HS-5 (cell line): Measurements from ENCODE around the gene SLC43A2.

ENCODE experiments used
- DNase-seq: peaks from one replicate; pipeline ENCODE4 v3.0.0-alpha.2; 2012; ENCODE audit warnings: low read depth

SLC43A2 gene

DNA sequence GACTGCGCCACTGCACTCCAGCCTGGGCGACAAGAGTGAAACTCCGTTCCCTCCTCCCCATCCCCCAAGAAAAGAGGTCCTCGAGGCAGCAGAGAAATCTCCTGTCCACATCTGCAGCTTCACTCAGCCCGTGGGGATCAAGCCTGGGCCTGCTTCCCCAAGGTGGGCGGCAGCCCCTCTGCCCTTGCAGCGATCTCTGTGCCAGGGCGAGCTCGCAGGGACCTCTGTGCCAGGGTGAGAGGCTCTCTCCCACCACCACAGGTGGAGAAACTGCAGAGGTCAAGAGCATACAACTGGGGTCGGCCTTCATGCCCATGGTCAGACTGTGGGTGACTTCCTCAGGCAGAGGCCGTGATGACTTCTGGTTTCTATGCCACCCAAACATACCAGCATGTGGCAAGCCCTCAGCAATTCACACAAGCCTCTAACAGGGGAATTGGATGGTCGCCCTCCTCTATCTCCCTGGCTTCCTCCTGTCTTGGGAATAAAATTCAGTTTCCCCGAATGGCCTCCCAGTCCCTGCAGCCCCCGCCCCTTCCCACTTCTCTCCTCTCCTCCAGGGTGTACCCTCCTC, 5.5 kb downstream of the SLC43A2 start:
- DNase-seq = no peak

DNA sequence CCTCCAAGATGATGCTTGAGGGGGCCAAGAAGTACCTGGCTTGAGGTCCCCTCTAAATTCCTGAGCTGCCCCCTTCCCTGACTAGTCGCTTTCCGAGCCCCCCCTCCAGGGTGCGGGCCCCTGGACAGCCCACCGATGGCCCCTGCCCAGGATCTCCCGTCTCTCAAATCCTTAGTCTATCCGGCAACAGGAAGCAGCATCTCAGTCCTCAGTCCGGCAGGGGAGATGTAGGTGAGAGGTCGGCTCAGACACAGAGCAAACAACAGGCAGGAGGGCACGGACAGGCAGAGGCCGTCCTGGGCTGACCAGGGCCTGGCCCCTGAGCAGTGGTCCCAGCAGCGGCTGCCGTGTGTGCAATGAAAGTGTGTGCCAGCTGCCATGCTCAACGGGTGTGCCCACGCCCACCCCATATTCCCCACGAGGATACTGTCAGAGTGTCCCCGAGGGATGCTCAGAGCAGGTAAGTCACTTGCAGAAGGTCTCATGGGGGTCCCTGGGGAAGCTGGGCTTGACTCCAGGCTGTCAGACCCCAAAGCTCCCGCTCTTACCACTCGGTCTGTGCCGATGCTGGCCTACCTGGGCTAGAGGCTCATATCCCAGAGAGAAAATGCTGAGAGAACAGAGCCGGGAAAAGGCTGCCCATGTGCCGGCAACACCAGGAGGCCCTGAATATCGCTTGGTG, 7.2 kb downstream of the SLC43A2 start:
- DNase-seq = no peak

DNA sequence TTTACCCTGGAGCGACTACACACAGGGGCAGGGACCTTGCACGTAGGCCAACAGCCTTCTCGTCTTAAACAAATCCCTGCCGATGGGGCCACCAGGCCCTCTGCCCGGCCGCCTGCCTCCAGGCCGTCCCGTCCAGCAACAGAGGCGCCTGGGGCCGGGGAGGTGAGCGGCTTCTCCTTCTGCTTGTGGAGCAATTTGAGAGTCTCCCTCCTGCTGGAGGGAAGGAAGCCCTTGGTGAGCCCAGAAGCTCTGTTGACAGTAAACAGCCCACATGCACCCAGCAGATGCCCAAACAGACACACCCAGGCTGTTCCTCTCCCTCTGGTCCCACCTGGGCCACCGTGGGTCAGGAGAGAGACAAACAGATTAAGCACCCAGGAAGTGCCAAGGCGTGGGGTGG, 8.1 kb downstream of the SLC43A2 start:
- no peak for DNase-seq

DNA sequence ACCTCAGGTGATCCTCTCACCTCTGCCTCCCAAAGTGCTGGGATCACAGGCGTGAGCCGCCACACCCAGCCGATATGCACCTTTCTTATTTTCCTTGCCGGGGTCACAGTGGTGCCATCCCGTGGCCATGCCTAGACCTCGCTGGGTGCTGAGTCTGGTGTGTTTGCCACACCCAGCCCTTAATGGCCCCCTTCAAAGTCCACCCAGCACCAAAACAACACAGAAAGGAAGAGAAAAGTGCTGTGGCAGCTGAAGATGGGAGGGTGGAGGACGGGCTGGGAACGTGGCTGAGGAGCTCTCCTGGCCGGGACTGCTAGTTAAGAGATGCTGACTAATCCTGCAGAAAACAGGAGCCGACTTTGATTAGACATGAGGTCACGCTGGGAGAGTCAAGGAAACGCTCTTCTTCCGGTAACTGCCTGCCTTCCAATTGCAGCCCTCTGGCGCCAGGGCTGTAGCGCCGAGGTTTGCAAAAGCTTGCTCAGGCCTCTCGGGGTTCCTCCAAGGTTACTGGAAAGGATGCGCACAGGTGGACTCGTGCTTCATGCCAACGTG, 10.9 kb downstream of the SLC43A2 start:
- DNase-seq = peak; percentile 38

DNA sequence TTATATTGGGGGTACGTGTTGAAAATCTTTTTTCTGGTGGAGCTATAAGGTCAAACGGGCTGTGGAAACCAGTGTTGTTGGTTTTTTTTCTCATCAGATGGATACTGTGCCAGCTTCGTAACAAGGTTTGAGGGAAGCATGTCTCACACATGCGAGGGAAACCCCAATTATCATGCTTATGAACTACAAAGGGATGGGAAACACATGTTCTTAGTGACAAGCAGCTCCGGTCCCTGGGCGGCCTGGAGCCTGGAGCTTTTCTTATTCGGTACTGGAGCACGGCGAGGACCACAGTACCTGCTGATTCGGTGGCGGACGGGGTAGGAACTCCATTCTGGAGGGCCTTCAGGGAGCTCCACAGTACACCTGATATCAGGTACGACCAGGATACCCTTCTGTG, 12.5 kb downstream of the SLC43A2 start:
- no peak for DNase-seq

DNA sequence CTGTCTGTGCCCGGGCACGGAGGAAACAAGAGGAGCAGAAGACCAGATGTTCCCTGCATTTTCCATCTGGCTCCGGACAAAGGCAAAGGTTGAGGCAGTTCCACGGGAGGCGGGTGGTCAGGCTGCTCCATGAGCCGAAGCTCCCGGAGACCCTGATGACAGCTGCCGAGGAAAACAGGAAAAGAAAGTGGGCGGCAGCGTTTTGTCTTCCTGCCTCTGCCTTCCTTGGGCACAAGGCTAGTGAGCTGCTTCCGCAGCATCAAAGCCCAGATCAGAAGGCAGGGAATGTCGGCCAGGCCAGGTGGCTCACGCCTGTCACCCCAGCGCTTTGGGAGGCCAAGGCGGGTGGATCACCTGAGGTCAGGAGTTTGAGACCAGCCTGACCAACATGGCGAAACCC, 16.2 kb downstream of the SLC43A2 start:
- DNase-seq = no peak

DNA sequence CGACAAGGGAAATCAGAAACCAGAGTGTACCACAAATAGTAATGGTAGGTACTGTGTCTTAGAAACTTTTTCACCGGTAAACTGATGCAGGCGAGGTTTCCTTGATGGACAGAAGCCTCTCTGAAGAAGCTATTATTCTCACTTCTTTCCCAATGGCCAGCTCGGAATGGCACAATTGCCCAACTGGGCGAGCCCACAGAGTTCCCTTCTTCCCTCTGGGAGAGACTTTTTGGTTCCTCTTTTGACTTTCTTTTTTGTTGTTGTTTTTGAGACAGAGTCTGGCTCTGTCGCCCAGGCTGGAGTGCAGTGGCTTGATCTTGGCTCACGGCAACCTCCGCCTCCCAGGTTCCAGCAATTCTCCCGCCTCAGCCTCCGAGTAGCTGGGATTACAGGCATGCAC, 16.9 kb downstream of the SLC43A2 start:
- no peak for DNase-seq

DNA sequence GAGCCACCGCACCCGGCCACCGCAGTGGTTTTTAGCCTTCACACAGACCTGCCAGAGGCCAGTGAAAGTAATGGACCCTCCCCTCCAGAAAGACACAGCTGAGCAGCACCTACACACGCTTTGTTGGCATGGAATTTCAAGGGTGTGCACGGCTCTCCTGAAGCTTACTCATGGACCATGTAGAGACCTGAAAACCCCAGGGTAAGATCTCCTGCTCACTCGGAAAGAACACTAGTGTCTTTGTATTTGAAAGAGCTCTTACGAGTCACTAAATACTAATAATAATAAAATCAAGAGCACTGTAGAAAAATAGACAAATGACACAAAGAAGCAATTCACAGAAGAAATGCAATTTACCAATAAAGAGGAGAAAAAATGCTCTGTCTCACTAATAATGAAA, 20.0 kb downstream of the SLC43A2 start:
- DNase-seq = no peak

DNA sequence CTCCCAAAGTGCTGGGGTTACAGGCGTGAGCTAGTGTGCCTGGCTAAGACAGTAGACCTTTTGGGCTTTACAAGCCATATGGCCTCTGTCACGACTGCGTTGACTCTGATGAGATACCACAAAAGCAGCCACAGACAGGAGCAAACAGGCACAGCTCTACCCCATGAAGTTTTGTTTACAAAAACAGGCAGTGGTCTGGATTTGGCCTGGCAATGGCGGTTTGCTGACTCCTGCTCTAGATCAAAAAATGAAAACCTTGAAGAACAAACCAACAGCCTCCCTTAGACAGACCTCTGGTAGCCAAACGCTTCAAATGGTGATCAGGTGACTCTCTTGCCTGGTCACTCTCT, 20.7 kb downstream of the SLC43A2 start:
- DNase-seq = no peak

DNA sequence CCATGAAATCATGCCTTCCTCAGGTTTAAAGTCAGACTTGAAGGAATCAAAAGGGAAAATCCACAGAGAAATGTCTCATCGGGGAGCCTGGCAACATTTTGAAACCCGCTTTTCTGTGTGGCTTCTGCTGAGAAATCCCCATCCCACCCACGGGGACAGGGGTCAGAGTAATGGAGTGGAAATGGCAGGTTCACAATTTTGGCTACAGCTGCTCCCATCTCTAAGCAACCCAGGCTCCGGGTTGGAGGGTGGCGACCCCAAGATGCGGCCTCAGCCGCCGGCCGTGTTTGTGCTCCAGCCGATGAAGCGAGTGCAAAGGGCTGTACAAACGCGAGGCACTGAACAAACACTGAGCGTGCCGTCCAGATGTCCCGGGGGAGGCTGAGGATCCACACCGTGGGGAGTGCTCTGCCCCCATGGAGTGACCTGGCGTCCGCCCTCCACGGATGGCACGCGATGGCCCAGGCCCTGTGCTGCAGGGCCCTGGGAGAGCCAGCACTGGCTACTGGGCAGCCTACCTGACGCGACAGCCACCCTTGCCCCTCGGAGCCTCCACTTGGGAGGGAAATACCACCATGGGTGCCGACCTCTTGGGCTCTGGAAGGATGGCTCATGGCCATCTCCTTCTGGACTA, 22.2 kb downstream of the SLC43A2 start:
- DNase-seq = no peak

DNA sequence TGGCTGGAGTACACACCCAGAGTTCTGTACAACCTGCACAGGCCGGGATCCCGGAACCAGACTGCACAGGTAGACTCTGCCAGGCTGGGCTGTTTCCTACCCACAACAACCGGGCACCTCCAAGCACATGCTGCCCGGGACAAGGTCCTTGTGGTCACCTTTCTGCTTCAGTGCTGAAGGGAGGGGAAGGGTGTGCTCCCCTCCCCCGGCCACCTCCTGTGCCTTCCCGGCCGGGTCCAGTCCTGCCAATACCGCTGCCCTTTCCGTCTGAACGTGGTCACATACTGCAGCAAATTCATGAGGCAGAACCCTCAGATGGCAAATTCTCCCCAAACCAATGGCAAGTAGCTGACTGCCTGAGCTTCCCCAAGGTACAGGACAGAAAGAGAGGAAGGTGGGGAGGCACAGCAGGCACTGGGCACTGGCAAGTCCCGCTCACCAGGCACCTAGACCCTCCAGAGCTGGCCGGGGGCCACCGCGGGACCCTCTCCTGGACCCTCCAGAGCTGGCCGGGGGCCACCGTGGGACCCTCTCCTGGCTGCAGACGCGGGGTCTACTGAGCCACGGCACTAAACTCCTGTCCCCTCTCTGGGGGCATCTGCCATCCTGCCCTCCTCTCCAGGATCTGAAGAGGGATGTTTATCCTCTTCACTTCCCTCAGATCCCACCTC, 22.8 kb downstream of the SLC43A2 start:
- DNase-seq = no peak

DNA sequence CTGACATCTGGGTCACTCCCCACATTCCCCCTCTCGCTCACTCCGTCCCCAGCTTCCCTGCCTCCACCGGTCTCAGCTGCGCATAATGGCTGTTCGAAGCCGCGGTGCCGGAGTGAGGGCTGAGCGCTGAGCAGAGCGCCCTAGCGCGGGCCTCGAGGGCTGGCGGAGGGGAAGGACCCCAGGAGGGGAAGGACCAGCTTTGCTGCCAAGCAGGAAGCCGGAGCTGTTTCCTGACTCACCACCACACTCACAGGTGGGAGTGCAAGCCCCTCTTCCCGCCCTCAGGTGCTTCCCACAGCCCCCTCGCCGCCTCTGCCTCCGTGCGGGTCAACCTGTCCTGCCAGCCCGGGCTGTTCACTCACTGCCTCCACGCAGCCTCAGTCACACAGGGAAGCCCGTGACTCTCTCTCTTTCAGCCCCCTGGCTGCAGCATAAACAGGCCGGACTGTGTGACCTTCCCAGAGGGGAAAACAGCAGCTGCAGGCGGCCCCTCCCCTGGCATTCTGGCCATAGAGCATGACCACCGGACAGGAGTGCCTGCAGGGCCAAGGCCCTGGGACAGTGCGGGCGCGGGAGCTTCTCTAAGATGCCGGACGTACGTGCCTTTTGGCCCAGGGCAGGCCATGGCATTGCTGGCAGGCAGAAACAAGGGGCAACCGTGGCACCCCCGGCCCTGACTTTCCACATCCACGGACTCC, 23.7 kb downstream of the SLC43A2 start:
- no peak for DNase-seq

DNA sequence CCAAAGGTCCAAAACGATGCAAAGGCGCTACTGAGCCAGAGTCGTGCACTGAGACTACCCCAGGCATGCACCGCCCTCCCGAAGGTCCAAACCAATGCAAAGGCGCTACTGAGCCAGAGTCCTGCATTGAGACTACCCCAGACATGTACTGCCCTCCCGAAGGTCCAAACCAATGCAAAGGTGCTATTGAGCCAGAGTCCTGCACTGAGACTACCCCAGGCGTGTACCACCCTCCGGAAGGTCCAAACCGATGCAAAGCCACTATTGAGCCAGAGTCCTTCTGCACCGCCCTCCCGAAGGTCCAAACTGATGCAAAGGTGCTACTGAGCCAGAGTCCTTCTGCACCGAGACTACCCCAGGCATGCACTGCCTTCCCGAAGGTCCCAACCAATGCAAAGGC, 27.1 kb downstream of the SLC43A2 start:
- DNase-seq = no peak

DNA sequence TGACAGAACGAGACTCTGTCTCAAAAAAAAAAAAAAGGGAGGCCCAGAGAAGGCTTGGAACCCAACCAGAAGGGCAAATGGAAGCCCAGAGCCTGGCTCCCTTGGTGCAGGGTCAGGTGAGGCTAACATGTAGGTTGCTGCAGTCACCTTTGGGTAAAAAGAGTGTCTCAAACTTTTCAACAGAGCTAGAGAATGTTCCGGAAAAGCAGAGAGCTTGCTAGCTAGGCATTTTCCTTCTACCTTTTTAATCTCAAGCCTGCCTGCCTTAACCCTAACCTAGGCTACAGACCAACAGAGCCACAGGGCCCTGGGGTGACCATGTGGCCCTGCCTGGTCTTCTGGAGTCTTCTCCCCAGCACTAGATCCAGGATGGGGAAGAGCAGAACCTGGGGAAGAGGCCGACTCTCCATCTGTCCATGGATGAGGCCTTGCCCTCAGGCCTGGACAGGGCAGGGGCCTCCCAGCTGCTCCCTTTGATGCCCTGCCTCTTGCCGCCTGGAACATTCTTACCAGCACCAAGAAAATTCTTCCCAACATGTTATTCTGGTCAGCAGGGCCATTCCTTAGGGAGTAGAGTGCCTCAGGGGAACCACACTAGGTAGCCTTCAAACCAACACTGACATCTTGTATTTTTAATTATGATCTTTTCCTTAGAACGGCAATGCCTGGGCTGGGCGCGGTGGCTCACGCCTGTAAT, 30.1 kb downstream of the SLC43A2 start:
- DNase-seq = no peak

DNA sequence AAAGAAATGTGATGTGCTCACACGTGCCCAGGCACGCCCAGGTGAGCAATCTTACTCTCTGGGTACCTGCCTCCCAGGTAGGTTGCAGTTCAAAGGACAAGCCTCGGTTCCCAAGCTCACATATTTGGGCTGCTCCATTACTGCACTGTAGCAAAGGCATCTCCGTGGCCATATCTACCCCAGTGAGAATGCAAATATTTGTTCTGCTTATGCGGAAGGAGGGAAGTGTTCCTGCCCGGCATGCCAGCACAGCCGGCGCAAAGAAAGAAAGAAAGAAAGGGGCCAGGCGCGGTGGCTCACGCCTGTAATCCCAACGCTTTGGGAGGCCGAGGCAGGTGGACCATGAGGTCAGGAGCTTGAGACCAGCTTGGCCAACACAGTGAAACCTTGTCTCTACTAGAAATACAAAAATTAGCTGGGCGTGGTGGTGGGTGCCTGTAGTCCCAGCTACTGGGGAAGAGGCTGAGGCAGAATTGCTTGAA, 30.7 kb downstream of the SLC43A2 start:
- no peak for DNase-seq

DNA sequence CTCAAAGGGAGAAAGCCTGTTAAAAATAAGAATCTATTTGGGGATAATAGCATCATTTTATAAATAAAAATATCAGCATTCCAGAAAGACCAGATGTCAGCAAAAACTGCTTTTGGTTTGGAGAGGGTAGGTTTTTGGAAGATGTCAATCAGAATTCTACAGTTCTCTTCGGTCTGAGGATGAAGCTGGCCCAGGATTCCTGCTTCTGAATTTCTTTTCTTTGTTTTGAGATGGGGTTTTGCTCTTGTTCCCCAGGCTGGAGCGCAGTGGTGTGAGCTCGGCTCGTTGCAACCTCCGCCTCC, 35.1 kb downstream of the SLC43A2 start:
- no peak for DNase-seq

DNA sequence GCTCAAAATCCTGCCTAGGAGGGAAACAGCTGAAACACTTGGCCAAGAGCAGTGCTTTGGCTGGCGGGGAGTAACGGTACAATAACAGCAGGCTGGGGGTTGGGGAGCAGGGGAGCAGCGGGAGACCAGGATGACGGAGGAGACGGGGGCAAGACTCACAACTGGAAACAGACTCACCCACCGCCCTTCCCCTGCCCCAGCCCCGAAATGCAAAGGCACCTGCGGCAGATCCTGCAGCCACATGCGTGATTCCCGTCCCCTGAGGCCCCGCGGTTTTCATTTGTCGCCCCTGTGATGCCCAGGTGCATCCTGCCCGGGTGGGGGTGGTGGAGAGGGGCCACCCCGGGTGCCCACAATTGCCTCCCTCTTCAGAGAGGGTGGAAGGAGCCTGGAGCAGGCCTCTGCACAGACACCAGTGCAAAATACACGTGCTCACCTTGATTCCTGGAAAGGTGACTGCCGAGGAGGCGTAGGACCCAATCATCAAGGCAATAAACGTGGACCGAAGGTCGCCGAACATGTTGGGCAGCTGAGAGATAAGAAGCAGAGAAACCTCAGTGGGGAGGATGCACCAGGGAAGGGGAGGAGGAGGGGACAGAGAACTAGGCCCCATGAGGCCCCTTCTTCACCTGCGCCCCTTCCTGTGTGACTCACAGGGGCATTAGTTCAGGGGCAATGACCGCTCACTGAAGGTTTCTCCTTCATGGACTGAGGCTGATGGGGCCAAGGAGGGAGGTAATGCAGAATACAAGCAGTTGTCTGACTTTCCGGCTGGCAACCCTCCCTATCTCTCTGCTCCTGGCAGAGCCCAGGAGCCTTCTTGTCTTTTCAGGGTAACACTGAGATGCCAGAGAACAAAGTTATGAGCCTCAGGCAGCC, 35.6 kb downstream of the SLC43A2 start:
- DNase-seq = no peak

DNA sequence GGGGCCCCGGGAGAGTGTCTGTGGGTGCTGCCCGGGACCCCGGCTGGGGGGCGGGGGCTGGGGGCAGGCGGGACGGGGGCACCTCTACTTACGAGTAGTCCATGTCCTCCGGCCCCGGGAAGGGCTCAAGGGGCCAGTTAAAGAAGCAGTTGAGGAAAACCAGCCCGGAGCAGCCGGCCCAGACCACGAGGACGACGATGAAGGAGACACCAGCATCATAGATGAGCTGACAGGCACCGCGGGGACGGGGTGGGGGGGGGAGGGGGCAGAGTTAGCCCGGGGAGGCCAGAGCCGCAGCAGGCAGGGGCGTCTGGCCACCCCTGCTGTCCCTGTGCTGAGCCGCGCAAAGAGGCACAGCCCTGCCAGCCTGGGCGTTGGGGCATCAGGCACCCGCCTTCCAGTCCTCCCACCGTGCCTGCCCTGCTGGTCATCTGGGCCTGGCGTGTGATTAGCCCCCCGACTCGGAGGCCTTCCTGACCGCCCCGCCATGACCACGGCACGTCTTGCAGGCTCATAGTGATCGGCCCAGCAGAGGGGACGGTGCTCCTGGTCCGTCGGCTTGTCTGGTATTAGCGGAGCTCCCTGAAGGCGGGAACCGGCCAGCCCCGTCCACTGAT, 37.1 kb downstream of the SLC43A2 start:
- no peak for DNase-seq

DNA sequence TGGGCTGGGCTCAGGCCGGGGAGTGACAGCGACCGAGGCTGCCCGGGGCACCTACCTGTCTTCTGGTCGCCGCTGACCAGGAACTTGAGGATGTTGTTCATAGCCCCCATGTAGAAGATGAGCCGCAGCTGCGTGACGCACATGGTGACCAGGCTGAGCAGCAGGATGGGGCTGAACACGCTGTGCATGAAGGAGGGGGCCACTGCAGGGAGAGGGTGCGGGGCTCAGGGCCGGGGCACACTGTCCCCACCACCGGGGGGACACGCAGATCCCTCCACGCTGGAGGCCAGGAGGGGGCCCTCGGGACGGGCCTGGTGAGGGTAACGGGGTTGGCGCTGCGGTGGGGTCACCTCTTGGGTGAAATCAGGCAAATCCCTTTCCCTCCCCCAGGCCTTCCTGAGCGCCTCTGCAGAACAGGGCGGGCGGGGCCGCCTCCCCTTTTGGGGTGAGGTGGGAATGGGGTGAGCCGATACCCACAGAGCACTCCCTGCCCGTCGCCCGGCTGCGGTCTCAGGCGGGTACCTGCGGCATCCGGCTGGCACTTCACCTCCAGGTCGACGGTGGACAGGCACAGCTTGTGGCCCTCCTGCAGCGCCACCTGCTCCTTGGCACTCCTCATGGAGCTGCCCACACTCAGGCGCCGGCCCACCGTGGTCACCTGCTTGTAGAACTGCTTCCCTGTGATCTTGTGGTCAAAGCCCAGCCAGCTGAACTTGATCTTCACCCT, 37.7 kb downstream of the SLC43A2 start:
- no peak for DNase-seq
